HepG2 (cell line): Measurements from ENCODE around the gene MAPK13. TPM values are rescaled to one million over a fixed set of nuclear protein-coding genes. Genes with fewer than 3 reads are reported as not detected.

Experiments
- ATF7-NPFF ChIP-seq: sonication (generic); formaldehyde crosslinking; IDR thresholded peaks from 2 replicates; pipeline ENCODE4 v1.8.1; 2023; ENCODE audit warnings: mild to moderate bottlenecking, low read depth, missing genetic modification reagents, moderate library complexity
- EP300 ChIP-seq, 3 experiments: sonication (generic) in 1 of 3; formaldehyde crosslinking in 1 of 3; IDR thresholded peaks; 2 replicates each; pipeline versions ENCODE4 v1.5.1 to v1.6.1; 2011 to 2020; ENCODE audit warnings: low read depth in 2 of 3, low read length in 2 of 3, borderline replicate concordance in 1 of 3, improper control_type of control experiment in 1 of 3, mild to moderate bottlenecking in 1 of 3, missing genetic modification reagents in 1 of 3, moderate library complexity in 1 of 3
- ETV5 ChIP-seq: IDR thresholded peaks from 2 replicates; pipeline ENCODE4 v1.6.1; 2018; ENCODE audit warnings: missing biosample characterization, missing genetic modification reagents, inconsistent platforms, borderline replicate concordance
- MYC ChIP-seq: sonication (generic); formaldehyde crosslinking; IDR thresholded peaks from 2 replicates; pipeline ENCODE4 v1.9.0; 2021; ENCODE audit warnings: missing genetic modification reagents, borderline replicate concordance
- SIX1 ChIP-seq: sonication (generic); formaldehyde crosslinking; IDR thresholded peaks from 2 replicates; pipeline ENCODE4 v1.4.0; 2020; ENCODE audit warnings: missing genetic modification reagents, borderline replicate concordance
- TEAD3 ChIP-seq: optimal IDR thresholded peaks from 2 replicates; pipeline ENCODE3; 2016; ENCODE audit warnings: borderline replicate concordance
- ZBTB10 ChIP-seq: sonication (generic); formaldehyde crosslinking; IDR thresholded peaks from 2 replicates; pipeline ENCODE4 v1.4.0; 2020; ENCODE audit warnings: missing genetic modification reagents, borderline replicate concordance
- ZNF431 ChIP-seq: sonication (generic); formaldehyde crosslinking; IDR thresholded peaks from 2 replicates; pipeline ENCODE4 v1.9.0; 2022; ENCODE audit warnings: missing genetic modification reagents, low read depth, mild to moderate bottlenecking, borderline replicate concordance
- ZNF543 ChIP-seq: sonication (generic); formaldehyde crosslinking; IDR thresholded peaks from 2 replicates; pipeline ENCODE4 v1.4.0; 2020; ENCODE audit warnings: mild to moderate bottlenecking, missing genetic modification reagents
- ZNF576 ChIP-seq: sonication (generic); formaldehyde crosslinking; IDR thresholded peaks from 2 replicates; pipeline ENCODE4 v1.4.0; 2020; ENCODE audit warnings: mild to moderate bottlenecking, missing genetic modification reagents
- ZNF878 ChIP-seq: sonication (generic); formaldehyde crosslinking; IDR thresholded peaks from 2 replicates; pipeline ENCODE4 v1.8.1; 2023; ENCODE audit warnings: mild to moderate bottlenecking, missing genetic modification reagents, moderate library complexity
- polyA plus RNA-seq, 8 experiments: library from polyadenylated mRNA; depleted of rRNA in 3 of 8; stranded (reverse) in 7 of 8; unstranded in 1 of 8; fragments of >200 nt; fragmentation: Illumina TruSeq in 4 of 8; extraction: Trizol in 4 of 8; gene quantifications; 2 replicates each; pipeline versions ENCODE4 v1.2.1 to v1.2.3, GENCODE V29; 2011 to 2016; ENCODE audit warnings: low read depth in 4 of 8, missing spikeins in 1 of 8, mixed read lengths in 1 of 8; ENCODE audit not compliant: insufficient read depth in 1 of 8
- total RNA-seq, 5 experiments: library from RNA; depleted of rRNA; stranded (reverse); fragments of >200 nt; fragmentation: Illumina TruSeq; extraction: Trizol; gene quantifications; 2 replicates each; pipeline ENCODE4 v1.2.3, GENCODE V29; 2016; ENCODE audit warnings: low read depth in 1 of 5
- TF ChIP-seq, protein P1 (sequence below): sonication (generic); formaldehyde crosslinking; IDR thresholded peaks from 2 replicates; pipeline ENCODE4 v1.5.1; 2020; ENCODE audit warnings: missing genetic modification reagents, mild to moderate bottlenecking, borderline replicate concordance
- TF ChIP-seq, protein P2 (sequence below): sonication (generic); formaldehyde crosslinking; IDR thresholded peaks from 2 replicates; pipeline ENCODE4 v1.4.0; 2020; ENCODE audit warnings: missing genetic modification reagents
- TF ChIP-seq, protein P3 (sequence below): sonication (generic); formaldehyde crosslinking; IDR thresholded peaks from 2 replicates; pipeline ENCODE4 v1.9.0; 2021; ENCODE audit warnings: missing genetic modification reagents, borderline replicate concordance

The MAPK13 gene
- total and polyA plus RNA-seq, 2 of the 13 experiments (the other 11 are each of a cell fraction or from before 2014, with no cell fraction given) = 12.7 to 43.4 TPM

- TF ChIP-seq, protein P1, sequence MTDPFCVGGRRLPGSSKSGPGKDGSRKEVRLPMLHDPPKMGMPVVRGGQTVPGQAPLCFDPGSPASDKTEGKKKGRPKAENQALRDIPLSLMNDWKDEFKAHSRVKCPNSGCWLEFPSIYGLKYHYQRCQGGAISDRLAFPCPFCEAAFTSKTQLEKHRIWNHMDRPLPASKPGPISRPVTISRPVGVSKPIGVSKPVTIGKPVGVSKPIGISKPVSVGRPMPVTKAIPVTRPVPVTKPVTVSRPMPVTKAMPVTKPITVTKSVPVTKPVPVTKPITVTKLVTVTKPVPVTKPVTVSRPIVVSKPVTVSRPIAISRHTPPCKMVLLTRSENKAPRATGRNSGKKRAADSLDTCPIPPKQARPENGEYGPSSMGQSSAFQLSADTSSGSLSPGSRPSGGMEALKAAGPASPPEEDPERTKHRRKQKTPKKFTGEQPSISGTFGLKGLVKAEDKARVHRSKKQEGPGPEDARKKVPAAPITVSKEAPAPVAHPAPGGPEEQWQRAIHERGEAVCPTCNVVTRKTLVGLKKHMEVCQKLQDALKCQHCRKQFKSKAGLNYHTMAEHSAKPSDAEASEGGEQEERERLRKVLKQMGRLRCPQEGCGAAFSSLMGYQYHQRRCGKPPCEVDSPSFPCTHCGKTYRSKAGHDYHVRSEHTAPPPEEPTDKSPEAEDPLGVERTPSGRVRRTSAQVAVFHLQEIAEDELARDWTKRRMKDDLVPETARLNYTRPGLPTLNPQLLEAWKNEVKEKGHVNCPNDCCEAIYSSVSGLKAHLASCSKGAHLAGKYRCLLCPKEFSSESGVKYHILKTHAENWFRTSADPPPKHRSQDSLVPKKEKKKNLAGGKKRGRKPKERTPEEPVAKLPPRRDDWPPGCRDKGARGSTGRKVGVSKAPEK = no peak
- no peak for TF ChIP-seq EP300 (IDR thresholded peaks at IDR 0.05; ENCODE audit: low read depth in 2 of 2, low read length in 2 of 2)
- TF ChIP-seq EP300 (CRISPR knock-in tag; IDR thresholded peaks at IDR 0.05; ENCODE audit: borderline replicate concordance) = no peak
- no peak for TF ChIP-seq ZBTB10 (CRISPR knock-in tag)
- TF ChIP-seq SIX1 = no peak
- TF ChIP-seq ETV5 (CRISPR knock-in tag) = no peak
- TF ChIP-seq, protein P2, sequence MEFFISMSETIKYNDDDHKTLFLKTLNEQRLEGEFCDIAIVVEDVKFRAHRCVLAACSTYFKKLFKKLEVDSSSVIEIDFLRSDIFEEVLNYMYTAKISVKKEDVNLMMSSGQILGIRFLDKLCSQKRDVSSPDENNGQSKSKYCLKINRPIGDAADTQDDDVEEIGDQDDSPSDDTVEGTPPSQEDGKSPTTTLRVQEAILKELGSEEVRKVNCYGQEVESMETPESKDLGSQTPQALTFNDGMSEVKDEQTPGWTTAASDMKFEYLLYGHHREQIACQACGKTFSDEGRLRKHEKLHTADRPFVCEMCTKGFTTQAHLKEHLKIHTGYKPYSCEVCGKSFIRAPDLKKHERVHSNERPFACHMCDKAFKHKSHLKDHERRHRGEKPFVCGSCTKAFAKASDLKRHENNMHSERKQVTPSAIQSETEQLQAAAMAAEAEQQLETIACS (CRISPR knock-in tag) = no peak
- peak; percentile 44 for TF ChIP-seq TEAD3 (CRISPR knock-in tag)
- TF ChIP-seq MYC (CRISPR knock-in tag) = peak; percentile 69; the same call in 1 of the 2 replicates
- TF ChIP-seq, protein P3, sequence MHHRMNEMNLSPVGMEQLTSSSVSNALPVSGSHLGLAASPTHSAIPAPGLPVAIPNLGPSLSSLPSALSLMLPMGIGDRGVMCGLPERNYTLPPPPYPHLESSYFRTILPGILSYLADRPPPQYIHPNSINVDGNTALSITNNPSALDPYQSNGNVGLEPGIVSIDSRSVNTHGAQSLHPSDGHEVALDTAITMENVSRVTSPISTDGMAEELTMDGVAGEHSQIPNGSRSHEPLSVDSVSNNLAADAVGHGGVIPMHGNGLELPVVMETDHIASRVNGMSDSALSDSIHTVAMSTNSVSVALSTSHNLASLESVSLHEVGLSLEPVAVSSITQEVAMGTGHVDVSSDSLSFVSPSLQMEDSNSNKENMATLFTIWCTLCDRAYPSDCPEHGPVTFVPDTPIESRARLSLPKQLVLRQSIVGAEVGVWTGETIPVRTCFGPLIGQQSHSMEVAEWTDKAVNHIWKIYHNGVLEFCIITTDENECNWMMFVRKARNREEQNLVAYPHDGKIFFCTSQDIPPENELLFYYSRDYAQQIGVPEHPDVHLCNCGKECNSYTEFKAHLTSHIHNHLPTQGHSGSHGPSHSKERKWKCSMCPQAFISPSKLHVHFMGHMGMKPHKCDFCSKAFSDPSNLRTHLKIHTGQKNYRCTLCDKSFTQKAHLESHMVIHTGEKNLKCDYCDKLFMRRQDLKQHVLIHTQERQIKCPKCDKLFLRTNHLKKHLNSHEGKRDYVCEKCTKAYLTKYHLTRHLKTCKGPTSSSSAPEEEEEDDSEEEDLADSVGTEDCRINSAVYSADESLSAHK = no peak
- no peak for TF ChIP-seq ZNF543 (CRISPR knock-in tag)
- no peak for TF ChIP-seq ZNF431 (CRISPR knock-in tag)
- no peak for TF ChIP-seq ZNF878 (CRISPR knock-in tag)
- TF ChIP-seq ZNF576 = no peak
- peak; percentile 42; the same call in 1 of the 2 replicates for TF ChIP-seq ATF7-NPFF (CRISPR knock-in tag)
Measured at GRCh38 chr6:36094753-36095496, 35.4 kb upstream of the MAPK13 start (continued).
